Measurements from ENCODE around the gene INTS14.
A peak's percentile ranks its signal among the peaks of the same experiment; 100 is the strongest.
"Not testable (repeated sequence)": the region's sequence is repeated elsewhere in the genome, so short reads cannot be mapped to it uniquely, and the experiment has no call there.

Gene INTS14

GRCh38 chr15:65577129-65577996 is 33.6 kb downstream of the INTS14 start:
- Mint-ChIP-seq H3K27me3 (no peaks in the 10 kb centered on the region), H3K4me3 (no peak overlapping the region), H3K9me3 (ENCODE audit: low read depth) (no peaks in the 10 kb centered on the region), H3K36me3 (peaks cover 2% of the 10 kb centered on the region), H3K4me1 (ENCODE audit: low read depth) (peaks cover 2% of the 10 kb centered on the region), H3K27ac (peak overlapping the region; percentile 42)

- no peaks in the 10 kb centered on the region for H3K36me3 Mint-ChIP-seq
- peaks cover 2% of the 10 kb centered on the region for H3K4me1 Mint-ChIP-seq (ENCODE audit: low read depth)
- no peaks in the 10 kb centered on the region for H3K9me3 Mint-ChIP-seq (ENCODE audit: low read depth)
- no peak overlapping the region for H3K4me3 Mint-ChIP-seq
- H3K27me3 Mint-ChIP-seq = no peaks in the 10 kb centered on the region
- peak overlapping the region; percentile 38 for H3K27ac Mint-ChIP-seq
These were observed 34.3 kb downstream of the INTS14 start for GRCh38 chr15:65576664-65577063.

GRCh38 chr15:65571971-65572370 is 39.0 kb downstream of the INTS14 start:
- Mint-ChIP-seq H3K4me1 (ENCODE audit: low read depth) (no peaks in the 10 kb centered on the region), H3K36me3 (peaks cover 4% of the 10 kb centered on the region), H3K9me3 (ENCODE audit: low read depth) (no peaks in the 10 kb centered on the region), H3K4me3 (no peak overlapping the region), H3K27ac (no peak overlapping the region), H3K27me3 (no peaks in the 10 kb centered on the region)

GRCh38 chr15:65569728-65570127 is 41.2 kb downstream of the INTS14 start:
- H3K36me3 Mint-ChIP-seq = peaks cover 12% of the 10 kb centered on the region
- H3K4me1 Mint-ChIP-seq (ENCODE audit: low read depth) = no peaks in the 10 kb centered on the region
- H3K4me3 Mint-ChIP-seq = no peak overlapping the region
- no peak overlapping the region for H3K27ac Mint-ChIP-seq
- no peaks in the 10 kb centered on the region for H3K9me3 Mint-ChIP-seq (ENCODE audit: low read depth)
- H3K27me3 Mint-ChIP-seq = no peaks in the 10 kb centered on the region

- H3K4me1 Mint-ChIP-seq (ENCODE audit: low read depth) = no peaks in the 10 kb centered on the region
- H3K27ac Mint-ChIP-seq = no peak overlapping the region
- H3K36me3 Mint-ChIP-seq = peaks cover 24% of the 10 kb centered on the region
- no peaks in the 10 kb centered on the region for H3K27me3 Mint-ChIP-seq
- H3K9me3 Mint-ChIP-seq (ENCODE audit: low read depth) = no peaks in the 10 kb centered on the region
- no peak overlapping the region for H3K4me3 Mint-ChIP-seq
These were observed 49.0 kb downstream of the INTS14 start for GRCh38 chr15:65561934-65562333.

GRCh38 chr15:65559941-65560340 is 51.0 kb downstream of the INTS14 start:
- Mint-ChIP-seq H3K36me3 (peaks cover 16% of the 10 kb centered on the region), H3K4me1 (ENCODE audit: low read depth) (no peaks in the 10 kb centered on the region), H3K9me3 (ENCODE audit: low read depth) (no peaks in the 10 kb centered on the region), H3K4me3 (no peak overlapping the region), H3K27ac (no peak overlapping the region), H3K27me3 (no peaks in the 10 kb centered on the region)

GRCh38 chr15:65558997-65559760 is 51.8 kb downstream of the INTS14 start:
- Mint-ChIP-seq H3K36me3 (peaks cover 15% of the 10 kb centered on the region), H3K27ac (no peak overlapping the region), H3K27me3 (no peaks in the 10 kb centered on the region), H3K4me3 (no peak overlapping the region), H3K9me3 (ENCODE audit: low read depth) (no peaks in the 10 kb centered on the region), H3K4me1 (ENCODE audit: low read depth) (no peaks in the 10 kb centered on the region)

- peaks cover 11% of the 10 kb centered on the region for H3K36me3 Mint-ChIP-seq
- H3K27me3 Mint-ChIP-seq = no peaks in the 10 kb centered on the region
- no peak overlapping the region for H3K4me3 Mint-ChIP-seq
- no peak overlapping the region for H3K27ac Mint-ChIP-seq
- H3K4me1 Mint-ChIP-seq (ENCODE audit: low read depth) = no peaks in the 10 kb centered on the region
- H3K9me3 Mint-ChIP-seq (ENCODE audit: low read depth) = no peaks in the 10 kb centered on the region
These were observed 52.6 kb downstream of the INTS14 start for GRCh38 chr15:65558336-65558735.

- Mint-ChIP-seq H3K27me3 (no peaks in the 10 kb centered on the region), H3K36me3 (peaks cover 9% of the 10 kb centered on the region), H3K27ac (no peak overlapping the region), H3K4me3 (no peak overlapping the region), H3K9me3 (ENCODE audit: low read depth) (no peaks in the 10 kb centered on the region), H3K4me1 (ENCODE audit: low read depth) (no peaks in the 10 kb centered on the region)
These were observed 54.3 kb downstream of the INTS14 start for GRCh38 chr15:65556622-65557021.

GRCh38 chr15:65553691-65554090 is 57.2 kb downstream of the INTS14 start:
- Mint-ChIP-seq H3K27ac (peak overlapping the region; percentile 28), H3K36me3 (peaks cover 6% of the 10 kb centered on the region), H3K4me3 (no peak overlapping the region), H3K4me1 (ENCODE audit: low read depth) (peaks cover 14% of the 10 kb centered on the region), H3K9me3 (ENCODE audit: low read depth) (no peaks in the 10 kb centered on the region), H3K27me3 (no peaks in the 10 kb centered on the region)

- H3K9me3 Mint-ChIP-seq (ENCODE audit: low read depth); H3K27me3 Mint-ChIP-seq; H3K4me3 Mint-ChIP-seq; H3K36me3 Mint-ChIP-seq; H3K27ac Mint-ChIP-seq: not testable (repeated sequence)
- H3K4me1 Mint-ChIP-seq (ENCODE audit: low read depth) = peaks cover 15% of the 10 kb centered on the region
These were observed 58.1 kb downstream of the INTS14 start for GRCh38 chr15:65552851-65553250.

- Mint-ChIP-seq H3K27me3 (no peaks in the 10 kb centered on the region), H3K36me3 (peaks cover 4% of the 10 kb centered on the region), H3K4me3 (no peak overlapping the region), H3K9me3 (ENCODE audit: low read depth) (no peaks in the 10 kb centered on the region), H3K4me1 (ENCODE audit: low read depth) (peaks cover 22% of the 10 kb centered on the region), H3K27ac (no peak overlapping the region)
These were observed 59.7 kb downstream of the INTS14 start for GRCh38 chr15:65551183-65551582.

- Mint-ChIP-seq H3K36me3 (peaks cover 4% of the 10 kb centered on the region), H3K27ac (no peak overlapping the region), H3K9me3 (ENCODE audit: low read depth) (no peaks in the 10 kb centered on the region), H3K27me3 (no peaks in the 10 kb centered on the region), H3K4me3 (no peak overlapping the region), H3K4me1 (ENCODE audit: low read depth) (peaks cover 22% of the 10 kb centered on the region)
These were observed 60.2 kb downstream of the INTS14 start for GRCh38 chr15:65550681-65551098.

GRCh38 chr15:65549288-65549687 is 61.6 kb downstream of the INTS14 start:
- H3K4me3 Mint-ChIP-seq; H3K9me3 Mint-ChIP-seq (ENCODE audit: low read depth); H3K27me3 Mint-ChIP-seq; H3K27ac Mint-ChIP-seq; H3K36me3 Mint-ChIP-seq: not testable (repeated sequence)
- peaks cover 22% of the 10 kb centered on the region for H3K4me1 Mint-ChIP-seq (ENCODE audit: low read depth)

GRCh38 chr15:65547841-65548240 is 63.1 kb downstream of the INTS14 start:
- Mint-ChIP-seq H3K4me1 (ENCODE audit: low read depth) (peaks cover 28% of the 10 kb centered on the region), H3K36me3 (peaks cover 4% of the 10 kb centered on the region), H3K27me3 (no peaks in the 10 kb centered on the region), H3K27ac (no peak overlapping the region), H3K9me3 (ENCODE audit: low read depth) (no peaks in the 10 kb centered on the region), H3K4me3 (no peak overlapping the region)

All from activated naive CD8-positive, alpha-beta T cell (primary cell).